DOHH2 (cell line): ENCODE results near the gene PRPF40A.

Experiments
- H3F3A ChIP-seq: fragments of 200-600 bp; sonication (generic), shearing (Covaris generic); 2 replicates; pipeline ENCODE4 v1.6.0; 2016; ENCODE audit warnings: antibody characterized with exemption, mild to moderate bottlenecking; ENCODE audit not compliant: control insufficient read depth, insufficient read depth
- H3K27ac ChIP-seq: fragments of 200-600 bp; sonication (generic); 2 replicates; pipeline ENCODE4 v1.5.1; 2014; ENCODE audit warnings: low read depth, mild to moderate bottlenecking, low read length, moderate library complexity
- H3K27me3 ChIP-seq: fragments of 200-600 bp; sonication (generic); 2 replicates; pipeline ENCODE4 v1.6.1; 2014; ENCODE audit warnings: mild to moderate bottlenecking, low read length, mixed read lengths; ENCODE audit not compliant: control insufficient read depth
- H3K36me3 ChIP-seq: fragments of 200-600 bp; sonication (generic); 2 replicates; pipeline ENCODE4 v1.6.1; 2014; ENCODE audit warnings: mild to moderate bottlenecking, low read length, moderate library complexity, mixed read lengths; ENCODE audit not compliant: control insufficient read depth
- H3K4me1 ChIP-seq: fragments of 200-600 bp; sonication (generic); 2 replicates; pipeline ENCODE4 v1.6.1; 2014; ENCODE audit warnings: mild to moderate bottlenecking, low read length, mixed read lengths; ENCODE audit not compliant: control insufficient read depth
- H3K4me2 ChIP-seq: fragments of 200-600 bp; sonication (generic); 2 replicates; pipeline ENCODE4 v1.6.0; 2014; ENCODE audit warnings: mild to moderate bottlenecking, low read length, moderate library complexity
- H3K4me3 ChIP-seq: fragments of 200-600 bp; sonication (generic); 2 replicates; pipeline ENCODE4 v1.5.1; 2014; ENCODE audit warnings: mild to moderate bottlenecking, low read length, mixed read lengths
- H3K79me2 ChIP-seq: fragments of 200-600 bp; sonication (generic); 2 replicates; pipeline ENCODE4 v1.6.1; 2014; ENCODE audit warnings: mild to moderate bottlenecking, low read length, mixed read lengths; ENCODE audit not compliant: control insufficient read depth
- H3K9me2 ChIP-seq: fragments of 200-600 bp; sonication (generic); replicated peaks from 2 replicates; pipeline ENCODE4 v1.6.1; 2014; ENCODE audit warnings: mild to moderate bottlenecking, low read length, mixed read lengths; ENCODE audit not compliant: control insufficient read depth
- H3K9me3 ChIP-seq: fragments of 200-600 bp; sonication (generic); 2 replicates; pipeline ENCODE4 v1.6.1; 2014; ENCODE audit warnings: antibody characterized with exemption, low read length, mixed read lengths; ENCODE audit not compliant: control insufficient read depth, insufficient read depth
- H4K20me1 ChIP-seq: fragments of 200-600 bp; sonication (generic); 2 replicates; pipeline ENCODE4 v1.6.0; 2014; ENCODE audit warnings: low read depth, mild to moderate bottlenecking, antibody characterized with exemption, low read length, moderate library complexity; ENCODE audit not compliant: control insufficient read depth, insufficient read depth
- CTCF ChIP-seq: fragments of 200-600 bp; sonication (generic); IDR thresholded peaks from one replicate; pipeline ENCODE4 v1.5.1; 2014; ENCODE audit warnings: antibody characterized with exemption, mild to moderate bottlenecking, low read depth, low read length; ENCODE audit not compliant: poor library complexity, severe bottlenecking
- EZH2phosphoT487 ChIP-seq: fragments of 200-600 bp; sonication (generic); IDR thresholded peaks from 2 replicates; pipeline ENCODE4 v1.6.1; 2017; ENCODE audit warnings: borderline replicate concordance, mild to moderate bottlenecking, antibody characterized with exemption, low read length, moderate library complexity, mixed read lengths

Gene PRPF40A

GRCh38 chr2:152622219-152622618, 95.0 kb downstream of the PRPF40A start:
- Histone ChIP-seq H3K4me1 (no peaks in the 10 kb centered on the region), H3K4me2 (no peak overlapping the region), H3K27me3 (peaks cover 6% of the 10 kb centered on the region; the same call in 1 of the 2 replicates), H3K36me3 (no peaks in the 10 kb centered on the region), H3K27ac (no peak overlapping the region), H3K79me2 (no peaks in the 10 kb centered on the region), H4K20me1 (no peaks in the 10 kb centered on the region), H3K4me3 (no peak overlapping the region), H3K9me3 (no peaks in the 10 kb centered on the region), H3K9me2 (no peaks in the 10 kb centered on the region), H3F3A (no peaks in the 10 kb centered on the region)
- TF ChIP-seq EZH2phosphoT487 (no peak), CTCF (no peak)

DNA sequence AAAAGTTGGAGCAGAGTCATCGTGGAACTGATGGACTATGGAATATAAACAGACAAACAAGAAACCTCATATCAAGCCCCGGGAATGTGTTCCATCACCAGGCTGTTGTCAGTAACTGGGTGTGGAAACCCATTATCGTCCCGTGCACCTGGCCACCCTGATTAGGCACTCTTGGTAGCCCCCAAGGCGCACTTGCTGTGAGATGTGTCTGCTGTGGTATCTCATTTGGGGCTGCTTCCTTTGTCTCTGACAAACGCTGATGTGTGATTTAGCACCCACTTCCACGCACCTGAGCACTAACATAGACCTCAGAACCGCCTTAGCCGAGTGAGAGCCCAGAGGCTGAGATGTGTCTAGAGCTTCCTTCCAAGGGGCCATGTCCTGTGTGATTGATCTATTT, 96.3 kb downstream of the PRPF40A start:
- H3K4me3 ChIP-seq: no peak overlapping the region
- H3K36me3 ChIP-seq: no peaks in the 10 kb centered on the region
- H3K9me2 ChIP-seq: no peaks in the 10 kb centered on the region
- H3K4me2 ChIP-seq: no peak overlapping the region
- H3K4me1 ChIP-seq: no peaks in the 10 kb centered on the region
- no peaks in the 10 kb centered on the region for H3K79me2 ChIP-seq
- H3K9me3 ChIP-seq: no peaks in the 10 kb centered on the region
- H3K27me3 ChIP-seq: no peaks in the 10 kb centered on the region
- H4K20me1 ChIP-seq: no peaks in the 10 kb centered on the region
- no peaks in the 10 kb centered on the region for H3F3A ChIP-seq
- H3K27ac ChIP-seq: no peak overlapping the region
- TF ChIP-seq EZH2phosphoT487: no peak
- no peak for TF ChIP-seq CTCF

DNA sequence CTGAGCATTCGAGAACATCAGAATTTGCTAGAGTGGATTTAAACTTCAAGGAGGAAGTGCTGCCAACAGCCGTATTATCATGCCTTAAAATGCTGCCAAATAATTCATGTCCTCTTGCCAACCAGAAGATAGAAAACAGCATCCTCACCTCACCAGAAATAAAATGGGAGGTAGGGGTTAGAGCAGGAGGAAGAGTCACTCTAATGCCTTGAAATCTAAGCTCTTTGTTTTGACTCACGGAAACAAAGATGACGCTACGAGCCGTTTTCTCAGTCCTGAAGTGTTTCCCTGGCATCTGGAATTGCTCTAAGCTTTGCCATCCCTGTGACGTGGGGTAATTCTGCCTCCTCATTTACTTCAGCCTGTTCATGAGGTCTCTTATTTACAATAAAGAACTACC, 97.1 kb downstream of the PRPF40A start:
- Histone ChIP-seq H3K27ac (no peak overlapping the region), H3K4me3 (no peak overlapping the region), H3K27me3 (no peaks in the 10 kb centered on the region), H3K4me2 (no peak overlapping the region), H3K9me3 (no peaks in the 10 kb centered on the region), H4K20me1 (no peaks in the 10 kb centered on the region), H3K36me3 (no peaks in the 10 kb centered on the region), H3F3A (no peaks in the 10 kb centered on the region), H3K79me2 (no peaks in the 10 kb centered on the region), H3K9me2 (no peaks in the 10 kb centered on the region), H3K4me1 (no peaks in the 10 kb centered on the region)
- TF ChIP-seq EZH2phosphoT487: no peak
- no peak for TF ChIP-seq CTCF

DNA sequence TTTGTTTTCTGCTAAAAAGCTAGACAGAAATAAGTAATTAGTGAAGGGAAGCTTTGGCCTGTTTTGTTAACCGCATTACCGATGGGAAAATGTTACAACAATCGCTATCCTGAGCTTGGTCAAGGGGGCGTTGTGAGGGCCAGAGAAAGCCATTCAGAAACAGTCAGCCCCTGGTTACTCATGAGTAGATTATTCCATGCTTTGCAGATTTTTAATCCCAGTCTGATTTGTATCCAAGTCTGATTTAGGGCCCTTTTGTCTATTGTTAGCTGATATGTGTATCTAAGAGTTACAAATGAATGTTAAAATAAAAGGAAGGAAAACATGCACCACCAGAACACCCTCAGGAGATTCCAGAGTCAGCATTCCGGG, 99.1 kb downstream of the PRPF40A start:
- H3K36me3 ChIP-seq: no peaks in the 10 kb centered on the region
- TF ChIP-seq CTCF (no peak), EZH2phosphoT487 (no peak)
- no peak overlapping the region for H3K27ac ChIP-seq
- H4K20me1 ChIP-seq: no peaks in the 10 kb centered on the region
- no peaks in the 10 kb centered on the region for H3K9me2 ChIP-seq
- no peak overlapping the region for H3K4me3 ChIP-seq
- no peaks in the 10 kb centered on the region for H3K79me2 ChIP-seq
- peaks cover 2% of the 10 kb centered on the region; the same call in 1 of the 2 replicates for H3K27me3 ChIP-seq
- peaks cover 4% of the 10 kb centered on the region for H3K4me1 ChIP-seq
- H3K9me3 ChIP-seq: no peaks in the 10 kb centered on the region
- no peaks in the 10 kb centered on the region for H3F3A ChIP-seq
- H3K4me2 ChIP-seq: no peak overlapping the region
